HepG2 (cell line): Measurements from ENCODE around the gene SF3A2. TPM values are rescaled to one million over a fixed set of nuclear protein-coding genes. Genes with fewer than 3 reads are reported as not detected.
A peak's percentile ranks its signal among the peaks of the same experiment; 100 is the strongest.

Experiments used
- HHEX ChIP-seq: IDR thresholded peaks from 2 replicates; pipeline ENCODE4 v1.6.1; 2016; ENCODE audit warnings: control low read depth
- KAT8 ChIP-seq: IDR thresholded peaks from 2 replicates; pipeline ENCODE4 v1.6.1; 2016; ENCODE audit warnings: missing genetic modification reagents, missing compliant biosample characterization
- STAT6 ChIP-seq: sonication (generic); formaldehyde crosslinking; IDR thresholded peaks from 2 replicates; pipeline ENCODE4 v1.4.0; 2020; ENCODE audit warnings: missing genetic modification reagents, mild to moderate bottlenecking, borderline replicate concordance
- TBX2 ChIP-seq: sonication (generic); formaldehyde crosslinking; IDR thresholded peaks from 2 replicates; pipeline ENCODE4 v1.5.0; 2020; ENCODE audit warnings: missing genetic modification reagents, mild to moderate bottlenecking, borderline replicate concordance
- TCF7L2 ChIP-seq: IDR thresholded peaks from 2 replicates; pipeline ENCODE4 v1.6.1; 2011; ENCODE audit warnings: mild to moderate bottlenecking, low read depth, low read length, moderate library complexity
- ZFP90 ChIP-seq: sonication (generic); formaldehyde crosslinking; IDR thresholded peaks from 2 replicates; pipeline ENCODE4 v1.8.0; 2022; ENCODE audit warnings: missing genetic modification reagents, mild to moderate bottlenecking, inconsistent platforms, borderline replicate concordance
- ZNF552 ChIP-seq: sonication (generic); formaldehyde crosslinking; IDR thresholded peaks from 2 replicates; pipeline ENCODE4 v1.9.0; 2022; ENCODE audit warnings: missing genetic modification reagents, mild to moderate bottlenecking, borderline replicate concordance
- ZNF660 ChIP-seq: sonication (generic); formaldehyde crosslinking; IDR thresholded peaks from 2 replicates; pipeline ENCODE4 v1.5.1; 2020; ENCODE audit warnings: mild to moderate bottlenecking, low read depth, missing genetic modification reagents, borderline replicate concordance
- ZSCAN21 ChIP-seq: sonication (generic); formaldehyde crosslinking; IDR thresholded peaks from 2 replicates; pipeline ENCODE4 v1.8.0; 2022; ENCODE audit warnings: mild to moderate bottlenecking, missing genetic modification reagents, moderate library complexity, borderline replicate concordance
- polyA plus RNA-seq, 8 experiments: library from polyadenylated mRNA; depleted of rRNA in 3 of 8; stranded (reverse) in 7 of 8; unstranded in 1 of 8; fragments of >200 nt; fragmentation: Illumina TruSeq in 4 of 8; extraction: Trizol in 4 of 8; gene quantifications; 2 replicates each; pipeline versions ENCODE4 v1.2.1 to v1.2.3, GENCODE V29; 2011 to 2016; ENCODE audit warnings: low read depth in 4 of 8, missing spikeins in 1 of 8, mixed read lengths in 1 of 8; ENCODE audit not compliant: insufficient read depth in 1 of 8
- total RNA-seq, 5 experiments: library from RNA; depleted of rRNA; stranded (reverse); fragments of >200 nt; fragmentation: Illumina TruSeq; extraction: Trizol; gene quantifications; 2 replicates each; pipeline ENCODE4 v1.2.3, GENCODE V29; 2016; ENCODE audit warnings: low read depth in 1 of 5
- TF ChIP-seq, protein P1 (sequence below): sonication (generic); formaldehyde crosslinking; IDR thresholded peaks from 2 replicates; pipeline ENCODE4 v1.5.0; 2020; ENCODE audit warnings: mild to moderate bottlenecking, missing genetic modification reagents
- TF ChIP-seq, protein P2 (sequence below): IDR thresholded peaks from 2 replicates; pipeline ENCODE4 v1.4.0; 2020; ENCODE audit warnings: mild to moderate bottlenecking, missing genetic modification reagents
- TF ChIP-seq, protein P3 (sequence below): sonication (generic); formaldehyde crosslinking; IDR thresholded peaks from 2 replicates; pipeline ENCODE4 v1.4.0; 2020; ENCODE audit warnings: missing genetic modification reagents

SF3A2 gene
- total and polyA plus RNA-seq, 2 of the 13 experiments (the other 11 are each of a cell fraction or from before 2014, with no cell fraction given), result 8.6 to 8.8 TPM

DNA sequence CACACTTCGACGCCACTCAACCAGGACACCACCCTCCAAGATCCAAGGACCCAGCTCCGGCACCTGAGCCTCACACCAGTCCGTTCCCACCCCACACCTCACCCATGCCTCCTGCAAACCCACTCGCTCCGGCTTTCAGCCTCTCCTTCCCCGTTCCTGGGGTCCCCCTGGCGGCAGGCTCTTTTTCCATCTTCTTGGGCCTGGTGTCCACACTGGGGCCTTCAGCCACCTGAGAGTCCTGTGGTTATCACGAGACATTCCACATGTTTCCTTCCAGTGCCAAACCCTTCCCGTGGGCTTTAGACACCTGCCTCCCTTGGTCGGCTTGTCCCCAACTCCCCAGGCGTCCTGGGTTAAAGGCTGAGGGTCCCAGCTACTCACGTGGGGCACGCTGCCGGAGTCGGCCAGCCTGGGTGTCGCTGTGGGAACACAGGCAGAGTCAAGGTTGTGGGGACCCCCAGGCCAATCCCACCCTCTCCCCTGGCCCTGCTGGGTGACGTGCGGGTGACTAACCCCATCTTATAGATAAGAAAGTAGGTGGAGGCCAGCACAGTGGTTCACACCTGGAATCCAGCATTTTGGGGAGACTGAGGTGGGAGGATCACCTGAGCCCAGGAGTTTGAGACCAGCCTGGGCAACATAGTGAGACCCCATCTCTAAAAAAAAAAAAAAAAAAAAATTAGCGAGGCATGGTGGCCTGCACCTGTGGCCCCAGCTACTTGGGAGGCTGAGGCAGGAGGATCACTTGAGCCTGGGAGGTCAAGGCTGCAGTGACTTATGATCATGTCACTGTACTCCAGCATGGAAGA, 17.6 kb downstream of the SF3A2 start (continued):
- TF ChIP-seq KAT8 (CRISPR knock-in tag), result no peak
- TF ChIP-seq ZFP90 (CRISPR knock-in tag), result no peak
- TF ChIP-seq ZSCAN21 (CRISPR knock-in tag), result no peak
- TF ChIP-seq, protein P1, sequence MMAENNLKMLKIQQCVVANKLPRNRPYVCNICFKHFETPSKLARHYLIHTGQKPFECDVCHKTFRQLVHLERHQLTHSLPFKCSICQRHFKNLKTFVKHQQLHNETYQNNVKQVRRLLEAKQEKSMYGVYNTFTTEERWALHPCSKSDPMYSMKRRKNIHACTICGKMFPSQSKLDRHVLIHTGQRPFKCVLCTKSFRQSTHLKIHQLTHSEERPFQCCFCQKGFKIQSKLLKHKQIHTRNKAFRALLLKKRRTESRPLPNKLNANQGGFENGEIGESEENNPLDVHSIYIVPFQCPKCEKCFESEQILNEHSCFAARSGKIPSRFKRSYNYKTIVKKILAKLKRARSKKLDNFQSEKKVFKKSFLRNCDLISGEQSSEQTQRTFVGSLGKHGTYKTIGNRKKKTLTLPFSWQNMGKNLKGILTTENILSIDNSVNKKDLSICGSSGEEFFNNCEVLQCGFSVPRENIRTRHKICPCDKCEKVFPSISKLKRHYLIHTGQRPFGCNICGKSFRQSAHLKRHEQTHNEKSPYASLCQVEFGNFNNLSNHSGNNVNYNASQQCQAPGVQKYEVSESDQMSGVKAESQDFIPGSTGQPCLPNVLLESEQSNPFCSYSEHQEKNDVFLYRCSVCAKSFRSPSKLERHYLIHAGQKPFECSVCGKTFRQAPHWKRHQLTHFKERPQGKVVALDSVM (CRISPR knock-in tag), result 0 out of 2 replicates have a peak, but pooled peaks have one; percentile 22
- no peak for TF ChIP-seq ZNF552 (CRISPR knock-in tag)
- TF ChIP-seq STAT6 (CRISPR knock-in tag), result no peak
- TF ChIP-seq, protein P2, sequence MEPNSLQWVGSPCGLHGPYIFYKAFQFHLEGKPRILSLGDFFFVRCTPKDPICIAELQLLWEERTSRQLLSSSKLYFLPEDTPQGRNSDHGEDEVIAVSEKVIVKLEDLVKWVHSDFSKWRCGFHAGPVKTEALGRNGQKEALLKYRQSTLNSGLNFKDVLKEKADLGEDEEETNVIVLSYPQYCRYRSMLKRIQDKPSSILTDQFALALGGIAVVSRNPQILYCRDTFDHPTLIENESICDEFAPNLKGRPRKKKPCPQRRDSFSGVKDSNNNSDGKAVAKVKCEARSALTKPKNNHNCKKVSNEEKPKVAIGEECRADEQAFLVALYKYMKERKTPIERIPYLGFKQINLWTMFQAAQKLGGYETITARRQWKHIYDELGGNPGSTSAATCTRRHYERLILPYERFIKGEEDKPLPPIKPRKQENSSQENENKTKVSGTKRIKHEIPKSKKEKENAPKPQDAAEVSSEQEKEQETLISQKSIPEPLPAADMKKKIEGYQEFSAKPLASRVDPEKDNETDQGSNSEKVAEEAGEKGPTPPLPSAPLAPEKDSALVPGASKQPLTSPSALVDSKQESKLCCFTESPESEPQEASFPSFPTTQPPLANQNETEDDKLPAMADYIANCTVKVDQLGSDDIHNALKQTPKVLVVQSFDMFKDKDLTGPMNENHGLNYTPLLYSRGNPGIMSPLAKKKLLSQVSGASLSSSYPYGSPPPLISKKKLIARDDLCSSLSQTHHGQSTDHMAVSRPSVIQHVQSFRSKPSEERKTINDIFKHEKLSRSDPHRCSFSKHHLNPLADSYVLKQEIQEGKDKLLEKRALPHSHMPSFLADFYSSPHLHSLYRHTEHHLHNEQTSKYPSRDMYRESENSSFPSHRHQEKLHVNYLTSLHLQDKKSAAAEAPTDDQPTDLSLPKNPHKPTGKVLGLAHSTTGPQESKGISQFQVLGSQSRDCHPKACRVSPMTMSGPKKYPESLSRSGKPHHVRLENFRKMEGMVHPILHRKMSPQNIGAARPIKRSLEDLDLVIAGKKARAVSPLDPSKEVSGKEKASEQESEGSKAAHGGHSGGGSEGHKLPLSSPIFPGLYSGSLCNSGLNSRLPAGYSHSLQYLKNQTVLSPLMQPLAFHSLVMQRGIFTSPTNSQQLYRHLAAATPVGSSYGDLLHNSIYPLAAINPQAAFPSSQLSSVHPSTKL, result no peak
- TF ChIP-seq HHEX (CRISPR knock-in tag), result no peak
- TF ChIP-seq, protein P3, sequence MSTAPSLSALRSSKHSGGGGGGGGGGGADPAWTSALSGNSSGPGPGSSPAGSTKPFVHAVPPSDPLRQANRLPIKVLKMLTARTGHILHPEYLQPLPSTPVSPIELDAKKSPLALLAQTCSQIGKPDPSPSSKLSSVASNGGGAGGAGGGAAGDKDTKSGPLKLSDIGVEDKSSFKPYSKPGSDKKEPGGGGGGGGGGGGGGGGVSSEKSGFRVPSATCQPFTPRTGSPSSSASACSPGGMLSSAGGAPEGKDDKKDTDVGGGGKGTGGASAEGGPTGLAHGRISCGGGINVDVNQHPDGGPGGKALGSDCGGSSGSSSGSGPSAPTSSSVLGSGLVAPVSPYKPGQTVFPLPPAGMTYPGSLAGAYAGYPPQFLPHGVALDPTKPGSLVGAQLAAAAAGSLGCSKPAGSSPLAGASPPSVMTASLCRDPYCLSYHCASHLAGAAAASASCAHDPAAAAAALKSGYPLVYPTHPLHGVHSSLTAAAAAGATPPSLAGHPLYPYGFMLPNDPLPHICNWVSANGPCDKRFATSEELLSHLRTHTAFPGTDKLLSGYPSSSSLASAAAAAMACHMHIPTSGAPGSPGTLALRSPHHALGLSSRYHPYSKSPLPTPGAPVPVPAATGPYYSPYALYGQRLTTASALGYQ (CRISPR knock-in tag), result no peak
- TF ChIP-seq TCF7L2, result no peak
- no peak for TF ChIP-seq TBX2
- no peak for TF ChIP-seq ZNF660 (CRISPR knock-in tag)
